Activated CD4-positive, alpha-beta T cell treated with anti-CD3 and anti-CD28 coated beads, Interleukin-2, amount 50 U/mL, for 24 hours (primary cell): Measurements from ENCODE around the gene SKP2.
"Not testable (repeated sequence)": the region's sequence is repeated elsewhere in the genome, so short reads cannot be mapped to it uniquely, and the experiment has no call there.

Experiments used
- DNase-seq, 2 donors: peaks; one replicate each; pipeline ENCODE4 v3.0.0-alpha.2; 2020; ENCODE audit warnings: low read depth in 1 of 2, low spot score in 1 of 2

SKP2 gene

GRCh38 chr5:36151434-36152323 is at the start of gene SKP2, which contains the start of gene LMBRD2:
Gene SKP2, plus strand, starts transcription at chr5:36152111. Its CDS starts 152 bp downstream, at chr5:36152263.
Gene LMBRD2, minus strand, starts transcription at chr5:36151887. Its CDS starts 8,538 bp downstream, at chr5:36143349.
- DNase-seq: peak; percentile 86 to 95

- DNase-seq: no peak
These were observed 46.1 kb upstream of the SKP2 start for GRCh38 chr5:36105819-36106218.

GRCh38 chr5:36108758-36109460 is 43.0 kb upstream of the SKP2 start:
- no peak for DNase-seq

- DNase-seq: no peak
These were observed 40.7 kb upstream of the SKP2 start for GRCh38 chr5:36111238-36111637.

DNA sequence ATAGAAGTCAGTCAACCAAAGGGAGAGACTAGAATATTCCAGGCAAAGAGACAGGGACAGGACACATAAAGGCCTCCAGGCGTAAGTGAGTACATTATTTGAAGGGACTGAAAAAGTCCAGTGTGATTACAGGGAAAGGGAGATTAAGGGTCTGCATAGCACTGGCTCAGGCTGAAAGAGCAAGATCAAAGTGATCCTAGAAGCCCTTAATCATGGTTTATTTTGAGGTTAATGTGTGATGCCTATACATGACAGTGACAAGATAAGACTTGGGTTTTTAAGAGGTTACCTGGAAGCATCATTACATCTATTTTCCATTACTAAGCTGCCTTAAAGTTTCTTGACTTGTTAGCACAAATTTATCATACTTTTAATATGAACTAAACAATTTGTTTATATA is 26.0 kb upstream of the SKP2 start:
- DNase-seq: no peak

GRCh38 chr5:36128795-36129194 is 23.1 kb upstream of the SKP2 start:
- no peak for DNase-seq

- not testable (repeated sequence) for DNase-seq
These were observed 22.2 kb upstream of the SKP2 start for GRCh38 chr5:36129666-36130065.

DNA sequence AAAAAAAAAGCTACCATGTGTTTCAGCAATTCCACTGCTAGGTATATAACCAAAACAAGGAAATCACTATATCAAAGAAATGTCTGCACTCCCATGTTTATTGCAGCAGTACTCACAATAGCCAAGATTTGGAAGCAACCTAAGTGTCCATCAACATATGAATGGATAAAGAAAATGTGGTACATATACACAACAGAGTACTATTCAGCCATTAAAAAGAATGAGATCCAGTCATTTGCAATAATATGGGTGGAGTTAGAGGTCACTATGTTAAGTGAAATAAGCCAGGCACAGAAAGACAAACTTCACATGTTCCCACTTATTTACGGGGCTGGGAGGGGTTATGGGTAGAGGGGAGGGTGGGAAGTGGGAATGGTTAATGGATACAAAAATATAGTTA is 18.9 kb upstream of the SKP2 start:
- not testable (repeated sequence) for DNase-seq

- no peak for DNase-seq
These were observed 15.9 kb upstream of the SKP2 start for GRCh38 chr5:36135988-36136387.

GRCh38 chr5:36136581-36136980 is 15.3 kb upstream of the SKP2 start:
- DNase-seq: no peak

DNA sequence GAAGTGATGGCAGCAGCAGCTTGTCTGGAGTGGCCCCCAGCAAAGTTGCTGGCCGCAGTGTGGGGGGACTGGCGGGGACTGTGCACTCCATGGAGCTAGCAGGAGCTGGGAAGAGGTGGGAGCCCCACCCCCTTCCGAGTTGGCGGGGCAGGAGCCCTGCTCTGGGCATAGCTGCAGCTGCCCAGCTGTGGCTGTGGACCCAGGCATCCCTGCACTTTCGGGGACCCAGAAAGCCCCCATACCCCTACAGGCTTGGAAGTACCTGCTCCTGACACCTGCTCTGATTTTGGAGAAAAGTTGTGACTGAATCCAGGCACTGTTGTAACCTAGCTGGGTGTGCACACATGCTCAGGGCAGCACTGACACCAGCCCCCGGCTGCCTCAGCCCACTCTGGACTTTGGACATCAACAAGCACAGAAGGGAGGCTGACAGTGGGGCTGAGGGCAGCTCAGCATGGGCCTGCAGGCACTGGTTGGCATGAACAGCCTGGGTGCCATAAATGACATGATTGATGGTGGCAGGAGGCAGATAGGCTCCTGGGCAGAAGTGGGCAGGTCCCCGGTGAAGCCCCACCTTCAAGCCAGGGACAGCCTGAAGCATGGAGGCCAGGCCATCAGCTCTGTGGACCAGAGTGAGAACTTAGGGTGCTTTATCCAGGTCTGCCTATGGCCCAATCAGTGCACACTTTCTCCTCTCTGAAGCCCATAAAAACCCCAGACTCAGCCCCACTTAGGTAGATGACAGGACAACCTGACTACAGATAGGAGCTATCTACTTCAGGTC is 12.8 kb upstream of the SKP2 start:
- no peak for DNase-seq

DNA sequence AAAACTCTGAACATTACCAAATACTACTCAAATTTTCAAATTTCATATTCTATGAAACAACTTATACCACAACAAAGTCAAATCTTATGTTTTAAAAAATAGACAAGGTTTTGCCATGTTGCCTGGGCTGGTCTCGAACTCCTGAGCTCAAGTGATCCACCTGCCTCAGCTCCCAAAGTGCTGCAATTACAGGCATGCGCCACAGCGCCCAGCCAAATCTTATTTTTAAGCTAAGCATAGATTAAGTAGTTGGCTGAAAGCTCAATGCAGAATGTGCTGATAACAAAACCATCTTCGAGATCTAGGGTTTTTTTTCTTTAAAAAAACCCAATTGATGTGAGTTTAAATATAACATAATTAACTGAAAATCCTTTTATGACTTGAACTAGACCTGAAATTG is 6.6 kb upstream of the SKP2 start:
- DNase-seq: no peak

DNA sequence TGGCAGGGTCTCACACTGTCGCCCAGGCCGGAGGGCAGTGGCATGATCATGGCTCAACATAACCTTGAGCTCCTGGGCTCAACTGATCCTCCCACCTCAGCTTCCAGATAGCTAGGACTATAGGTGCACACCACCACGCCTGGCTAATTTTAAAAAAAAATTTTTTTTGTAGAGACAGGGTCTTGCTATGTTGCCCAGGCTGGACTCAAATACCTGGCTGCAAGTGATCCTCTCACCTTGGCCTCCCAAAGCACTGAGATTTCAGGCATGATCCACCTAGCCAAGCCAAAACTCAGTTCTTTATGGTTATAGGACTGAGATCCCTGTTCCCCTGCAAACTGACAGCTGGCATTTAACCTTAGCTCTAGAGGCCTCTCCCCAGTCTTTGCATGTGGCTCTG is 5.5 kb upstream of the SKP2 start:
- no peak for DNase-seq

DNA sequence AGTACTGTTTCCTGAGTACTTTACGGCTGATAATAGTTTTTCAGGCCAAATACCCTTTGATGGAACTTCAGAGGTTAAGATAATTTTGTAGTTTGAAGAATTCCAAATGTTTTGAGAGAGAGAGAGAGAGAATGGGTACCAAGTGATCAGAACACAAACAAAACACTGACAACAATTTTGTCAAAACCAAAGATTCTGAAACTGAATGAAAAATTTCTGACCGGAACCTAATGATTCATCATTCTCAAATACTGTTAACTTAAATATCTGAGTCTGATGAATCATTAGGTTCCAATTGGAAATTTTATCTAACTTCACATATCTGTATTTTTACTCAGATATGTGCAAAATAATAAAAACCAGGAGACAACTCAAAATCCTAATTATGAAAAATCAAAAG is 4.2 kb upstream of the SKP2 start:
- no peak for DNase-seq

DNA sequence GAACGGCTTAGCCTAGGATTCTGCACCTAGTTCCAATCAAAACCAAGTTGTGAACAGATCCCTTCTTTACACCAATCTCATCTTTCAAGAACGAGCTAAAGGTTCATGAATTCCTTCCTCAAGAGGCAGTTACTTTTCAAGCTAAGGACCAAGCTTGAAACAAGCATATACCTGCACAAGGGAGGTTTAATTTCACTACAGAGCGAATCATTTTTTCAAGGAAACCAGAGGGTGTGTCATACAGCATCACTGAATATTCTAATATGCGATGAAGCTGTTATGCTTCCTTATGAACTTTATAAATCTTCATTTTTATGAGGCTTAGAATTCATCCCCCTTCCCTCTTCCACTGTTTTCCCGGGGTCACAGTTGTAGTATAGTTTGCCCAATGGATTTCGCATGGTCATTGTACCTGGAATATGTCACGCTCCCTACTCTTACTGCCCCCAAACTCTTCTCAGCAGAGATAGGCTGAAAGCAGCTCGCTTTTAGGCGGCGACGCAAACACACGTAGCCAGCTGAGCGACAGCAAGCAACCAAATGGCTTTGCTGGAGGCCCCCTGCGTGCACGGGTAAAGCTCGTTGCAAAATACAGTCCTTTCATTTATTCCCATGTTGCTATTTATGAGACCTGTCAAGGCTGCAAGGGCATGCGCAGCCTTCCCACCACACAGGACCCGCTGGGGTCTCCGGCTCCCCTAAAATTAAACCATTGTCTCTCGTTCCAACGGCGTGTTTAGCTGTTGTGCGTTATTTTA is 1.1 kb upstream of the SKP2 start:
- DNase-seq: peak; percentile 8 to 34

- no peak for DNase-seq
These were observed 700 bp downstream of the SKP2 start for GRCh38 chr5:36152324-36153297.

GRCh38 chr5:36153298-36153677 is 1.4 kb downstream of the SKP2 start:
- no peak for DNase-seq

GRCh38 chr5:36153726-36154125 is 1.8 kb downstream of the SKP2 start:
- no peak for DNase-seq

DNA sequence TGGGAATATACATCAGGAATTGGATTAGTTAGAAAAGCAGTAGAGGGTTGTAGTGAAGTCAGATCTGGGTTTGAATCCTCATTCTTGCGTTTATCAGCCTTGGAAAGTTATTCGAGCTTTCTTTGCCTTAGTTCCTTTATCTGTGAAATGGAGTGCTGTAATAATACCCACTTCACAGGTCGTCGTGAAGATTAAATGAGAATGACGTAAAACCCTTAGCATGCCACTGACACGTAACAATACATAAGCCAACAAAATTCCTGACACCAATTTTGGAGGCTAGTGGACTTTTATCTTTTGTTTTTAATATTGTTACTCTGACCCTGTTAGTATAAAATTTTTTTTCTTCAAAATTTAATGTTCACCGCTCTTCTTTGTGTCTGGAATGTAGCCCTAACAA is 3.4 kb downstream of the SKP2 start:
- no peak for DNase-seq
